ENCODE results near the gene CHRNG. TPM values are rescaled to one million over a fixed set of nuclear protein-coding genes. Genes with fewer than 3 reads are reported as not detected.

Gene CHRNG
- polyA plus RNA-seq, 4 donors, result 0.35 TPM; not detected in 3

DNA sequence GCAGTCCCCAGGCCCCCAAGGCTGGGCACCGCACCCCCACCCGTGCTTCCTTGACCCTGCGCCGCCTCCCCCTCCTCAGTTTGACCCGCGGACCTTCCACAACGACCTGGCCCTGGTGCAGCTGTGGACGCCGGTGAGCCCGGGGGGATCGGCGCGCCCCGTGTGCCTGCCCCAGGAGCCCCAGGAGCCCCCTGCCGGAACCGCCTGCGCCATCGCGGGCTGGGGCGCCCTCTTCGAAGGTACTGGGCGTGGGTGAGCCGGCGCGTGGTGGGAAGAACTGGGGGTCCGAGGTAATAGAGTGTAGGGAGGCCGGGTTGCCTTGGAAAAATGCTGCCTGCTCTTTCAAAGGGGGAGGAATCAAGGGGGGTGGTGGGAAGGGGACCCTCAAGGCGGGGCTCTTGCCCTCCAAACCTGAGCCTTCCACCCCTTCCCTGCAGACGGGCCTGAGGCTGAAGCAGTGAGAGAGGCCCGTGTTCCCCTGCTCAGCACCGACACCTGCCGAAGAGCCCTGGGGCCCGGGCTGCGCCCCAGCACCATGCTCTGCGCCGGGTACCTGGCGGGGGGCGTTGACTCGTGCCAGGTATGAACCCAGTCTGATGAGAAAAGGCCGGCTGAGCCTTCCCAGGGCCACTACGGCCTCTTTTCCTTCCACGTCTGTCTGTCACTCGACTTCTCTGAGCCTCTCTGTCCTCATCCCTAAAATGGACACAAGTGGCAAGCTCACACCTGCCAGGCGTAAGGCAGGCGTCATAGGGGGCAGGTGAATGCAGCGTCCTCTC lies 16.7 kb upstream of the CHRNG start:
- 14 to 23% (median 16%) methylated on average over 29 to 46 of the region's 46 CpGs for WGBS, 3 donors
- Histone ChIP-seq H3K9me3 (ENCODE audit: control insufficient read depth in 2 of 2, insufficient read depth in 1 of 2, low read depth in 1 of 2, low read length in 1 of 2) (no peaks in the 10 kb centered on the region), H3K4me3 (ENCODE audit: low read depth in 1 of 3, low read length in 3 of 3) (no peak overlapping the region), H3K36me3 (ENCODE audit: control insufficient read depth in 3 of 3, insufficient read depth in 2 of 3, low read depth in 1 of 3, low read length in 3 of 3) (no peaks in the 10 kb centered on the region), H3K27me3 (ENCODE audit: control insufficient read depth in 3 of 3, insufficient read depth in 3 of 3, low read length in 3 of 3) (peaks cover 15 to 54% (median 23%) of the 10 kb centered on the region in 3 donors), H3K4me1 (ENCODE audit: control insufficient read depth in 3 of 3, insufficient read depth in 2 of 3, low read depth in 1 of 3, low read length in 2 of 3) (peaks cover 0 to 10% (median 0%) of the 10 kb centered on the region in 3 donors), H3K27ac (ENCODE audit: low read depth in 1 of 3, low read length in 2 of 3) (no peak overlapping the region)
- no peak for FAIRE-seq
- peak in 1 of 2 donors; percentile 29 for DNase-seq

DNA sequence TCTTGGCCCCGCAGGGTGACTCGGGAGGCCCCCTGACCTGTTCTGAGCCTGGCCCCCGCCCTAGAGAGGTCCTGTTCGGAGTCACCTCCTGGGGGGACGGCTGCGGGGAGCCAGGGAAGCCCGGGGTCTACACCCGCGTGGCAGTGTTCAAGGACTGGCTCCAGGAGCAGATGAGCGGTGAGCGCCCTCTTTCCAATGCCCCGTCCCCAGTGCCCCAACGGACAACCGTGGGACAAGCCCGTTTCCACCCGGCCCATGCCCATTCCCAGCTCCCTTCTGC lies 16.1 kb upstream of the CHRNG start:
- Histone ChIP-seq H3K27ac (ENCODE audit: low read depth in 1 of 3, low read length in 2 of 3) (no peak overlapping the region), H3K9me3 (ENCODE audit: control insufficient read depth in 2 of 2, insufficient read depth in 1 of 2, low read depth in 1 of 2, low read length in 1 of 2) (no peaks in the 10 kb centered on the region), H3K4me1 (ENCODE audit: control insufficient read depth in 3 of 3, insufficient read depth in 2 of 3, low read depth in 1 of 3, low read length in 2 of 3) (peaks cover 0 to 7% (median 0%) of the 10 kb centered on the region in 3 donors), H3K36me3 (ENCODE audit: control insufficient read depth in 3 of 3, insufficient read depth in 2 of 3, low read depth in 1 of 3, low read length in 3 of 3) (no peaks in the 10 kb centered on the region), H3K4me3 (ENCODE audit: low read depth in 1 of 3, low read length in 3 of 3) (no peak overlapping the region), H3K27me3 (ENCODE audit: control insufficient read depth in 3 of 3, insufficient read depth in 3 of 3, low read length in 3 of 3) (peaks cover 15 to 55% (median 23%) of the 10 kb centered on the region in 3 donors)
- FAIRE-seq (no peak), DNase-seq (no peak)
- 14 to 18% (median 17%) methylated on average over 16 of the region's 16 CpGs for WGBS, 3 donors

DNA sequence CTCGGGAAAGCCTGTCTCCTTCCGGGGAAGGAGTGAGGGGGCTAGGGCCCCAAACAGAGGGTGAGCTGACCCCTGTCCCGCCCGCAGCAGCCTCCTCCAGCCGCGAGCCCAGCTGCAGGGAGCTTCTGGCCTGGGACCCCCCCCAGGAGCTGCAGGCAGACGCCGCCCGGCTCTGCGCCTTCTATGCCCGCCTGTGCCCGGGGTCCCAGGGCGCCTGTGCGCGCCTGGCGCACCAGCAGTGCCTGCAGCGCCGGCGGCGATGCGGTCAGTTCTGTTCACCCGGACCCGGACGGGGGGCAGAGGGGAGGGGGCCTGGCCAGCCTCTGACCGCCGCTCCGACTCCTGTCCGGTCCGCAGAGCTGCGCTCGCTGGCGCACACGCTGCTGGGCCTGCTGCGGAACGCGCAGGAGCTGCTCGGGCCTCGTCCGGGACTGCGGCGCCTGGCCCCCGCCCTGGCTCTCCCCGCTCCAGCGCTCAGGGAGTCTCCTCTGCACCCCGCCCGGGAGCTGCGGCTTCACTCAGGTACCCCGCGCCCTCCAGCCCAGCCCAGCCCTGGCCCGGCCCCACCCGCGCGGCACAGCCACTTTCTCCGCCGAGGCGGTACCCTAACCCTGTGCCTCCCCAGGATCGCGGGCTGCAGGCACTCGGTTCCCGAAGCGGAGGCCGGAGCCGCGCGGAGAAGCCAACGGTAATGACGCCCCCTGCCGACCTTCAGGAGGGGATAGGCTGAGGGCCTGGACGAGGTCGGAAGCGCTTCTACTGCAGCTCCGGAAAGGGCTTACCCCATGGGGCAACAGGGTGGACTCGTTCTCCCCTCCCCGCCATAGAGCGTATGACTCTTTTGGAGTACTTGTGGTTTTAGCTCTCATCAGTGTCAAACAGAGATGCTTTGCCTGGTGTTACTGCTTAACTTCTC lies 15.6 kb upstream of the CHRNG start:
- Histone ChIP-seq H3K4me1 (ENCODE audit: control insufficient read depth in 3 of 3, insufficient read depth in 2 of 3, low read depth in 1 of 3, low read length in 2 of 3) (peaks cover 0 to 7% (median 0%) of the 10 kb centered on the region in 3 donors), H3K4me3 (ENCODE audit: low read depth in 1 of 3, low read length in 3 of 3) (no peak overlapping the region), H3K27ac (ENCODE audit: low read depth in 1 of 3, low read length in 2 of 3) (no peak overlapping the region), H3K9me3 (ENCODE audit: control insufficient read depth in 2 of 2, insufficient read depth in 1 of 2, low read depth in 1 of 2, low read length in 1 of 2) (no peaks in the 10 kb centered on the region), H3K27me3 (ENCODE audit: control insufficient read depth in 3 of 3, insufficient read depth in 3 of 3, low read length in 3 of 3) (peaks cover 15 to 54% (median 23%) of the 10 kb centered on the region in 3 donors), H3K36me3 (ENCODE audit: control insufficient read depth in 3 of 3, insufficient read depth in 2 of 3, low read depth in 1 of 3, low read length in 3 of 3) (no peaks in the 10 kb centered on the region)
- DNase-seq (peak; percentile 11 to 62), FAIRE-seq (no peak)
- WGBS, 3 donors, result 1 to 3% (median 2%) methylated on average over 48 to 75 of the region's 75 CpGs

DNA sequence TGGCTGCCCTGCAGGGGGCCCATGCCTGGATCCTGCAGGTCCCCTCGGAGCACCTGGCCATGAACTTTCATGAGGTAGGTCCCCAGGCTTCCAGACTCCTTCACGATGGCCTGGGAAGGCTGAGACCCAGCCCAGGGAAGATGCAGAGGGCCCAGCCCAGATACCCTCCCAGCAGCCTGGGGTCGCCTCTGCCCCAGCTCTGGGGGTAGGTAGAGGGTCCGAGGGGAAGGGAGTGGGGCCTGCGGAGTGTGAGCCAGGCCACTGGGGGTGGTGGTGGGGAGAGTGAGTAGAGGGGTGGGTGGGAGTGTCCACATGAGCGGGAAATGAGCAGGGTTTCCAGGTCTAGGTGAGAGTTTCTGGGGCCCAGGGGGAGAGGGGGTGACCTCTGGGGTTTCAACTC lies 14.7 kb upstream of the CHRNG start:
- Histone ChIP-seq H3K36me3 (ENCODE audit: control insufficient read depth in 3 of 3, insufficient read depth in 2 of 3, low read depth in 1 of 3, low read length in 3 of 3) (no peaks in the 10 kb centered on the region), H3K9me3 (ENCODE audit: control insufficient read depth in 2 of 2, insufficient read depth in 1 of 2, low read depth in 1 of 2, low read length in 1 of 2) (no peaks in the 10 kb centered on the region), H3K27me3 (ENCODE audit: control insufficient read depth in 3 of 3, insufficient read depth in 3 of 3, low read length in 3 of 3) (peaks cover 15 to 49% (median 23%) of the 10 kb centered on the region in 3 donors), H3K4me3 (ENCODE audit: low read depth in 1 of 3, low read length in 3 of 3) (no peak overlapping the region), H3K27ac (ENCODE audit: low read depth in 1 of 3, low read length in 2 of 3) (no peak overlapping the region), H3K4me1 (ENCODE audit: control insufficient read depth in 3 of 3, insufficient read depth in 2 of 3, low read depth in 1 of 3, low read length in 2 of 3) (peaks cover 0 to 7% (median 0%) of the 10 kb centered on the region in 3 donors)
- WGBS, 3 donors, result 66 to 76% (median 71%) methylated on average over 5 to 6 of the region's 6 CpGs
- FAIRE-seq, result no peak
- no peak for DNase-seq

DNA sequence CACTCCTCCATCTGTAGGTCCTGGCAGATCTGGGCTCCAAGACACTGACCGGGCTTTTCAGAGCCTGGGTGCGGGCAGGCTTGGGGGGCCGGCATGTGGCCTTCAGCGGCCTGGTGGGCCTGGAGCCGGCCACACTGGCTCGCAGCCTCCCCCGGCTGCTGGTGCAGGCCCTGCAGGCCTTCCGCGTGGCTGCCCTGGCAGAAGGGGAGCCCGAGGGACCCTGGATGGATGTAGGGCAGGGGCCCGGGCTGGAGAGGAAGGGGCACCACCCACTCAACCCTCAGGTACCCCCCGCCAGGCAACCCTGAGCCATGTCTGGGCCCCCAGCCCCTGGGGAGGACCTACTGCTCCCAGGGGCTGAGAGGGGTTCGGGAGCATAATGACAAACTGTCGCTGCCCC lies 14.3 kb upstream of the CHRNG start:
- Histone ChIP-seq H3K9me3 (ENCODE audit: control insufficient read depth in 2 of 2, insufficient read depth in 1 of 2, low read depth in 1 of 2, low read length in 1 of 2) (no peaks in the 10 kb centered on the region), H3K27me3 (ENCODE audit: control insufficient read depth in 3 of 3, insufficient read depth in 3 of 3, low read length in 3 of 3) (peaks cover 15 to 47% (median 21%) of the 10 kb centered on the region in 3 donors), H3K27ac (ENCODE audit: low read depth in 1 of 3, low read length in 2 of 3) (no peak overlapping the region), H3K36me3 (ENCODE audit: control insufficient read depth in 3 of 3, insufficient read depth in 2 of 3, low read depth in 1 of 3, low read length in 3 of 3) (no peaks in the 10 kb centered on the region), H3K4me1 (ENCODE audit: control insufficient read depth in 3 of 3, insufficient read depth in 2 of 3, low read depth in 1 of 3, low read length in 2 of 3) (peaks cover 0 to 7% (median 0%) of the 10 kb centered on the region in 3 donors), H3K4me3 (ENCODE audit: low read depth in 1 of 3, low read length in 3 of 3) (no peak overlapping the region)
- DNase-seq (no peak), FAIRE-seq (no peak)
- WGBS, 3 donors, result 86 to 89% (median 88%) methylated on average over 10 to 14 of the region's 14 CpGs

DNA sequence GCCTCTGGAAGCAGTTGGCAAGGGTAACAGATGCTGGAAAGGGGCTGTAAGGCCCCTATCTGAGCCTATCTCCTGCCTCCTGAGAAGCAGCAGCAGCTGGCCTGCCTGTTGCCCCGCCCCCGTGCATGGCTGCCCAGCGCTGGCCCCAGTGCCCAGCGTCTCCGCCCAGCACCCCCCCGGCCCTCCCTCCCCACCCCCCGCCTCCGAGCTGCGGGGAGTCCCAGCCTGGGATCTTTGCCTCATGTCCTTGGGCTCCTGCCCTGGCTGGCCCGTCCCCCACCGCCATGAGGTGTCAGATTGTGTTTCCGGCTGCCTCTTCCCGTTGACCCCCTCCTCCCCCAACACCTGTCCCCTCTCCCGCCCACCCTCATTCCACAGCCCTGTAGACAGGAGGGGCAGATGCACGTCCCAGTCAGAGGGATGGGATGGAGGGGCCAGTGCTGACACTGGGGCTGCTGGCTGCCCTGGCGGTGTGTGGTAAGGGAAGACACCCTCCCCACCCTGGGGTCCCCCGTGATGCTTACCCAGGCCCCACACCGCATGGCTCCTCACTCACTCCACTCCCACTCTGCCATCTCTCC lies 13.6 kb upstream of the CHRNG start, which contains the start of gene CHRND:
Gene CHRND, plus strand, starts transcription at position 370 of the 581 bp plus-strand sequence. Its CDS starts 56 bp downstream, at position 426.
- no peak within 1 kb of the TSS for H3K4me3 ChIP-seq (ENCODE audit: low read depth in 1 of 3, low read length in 3 of 3)
- peaks cover 15 to 42% (median 17%) of the 10 kb centered on the region in 3 donors for H3K27me3 ChIP-seq (ENCODE audit: control insufficient read depth in 3 of 3, insufficient read depth in 3 of 3, low read length in 3 of 3)
- DNase-seq, result peak in 1 of 2 donors; percentile 45
- 17 to 35% (median 18%) methylated on average over 5 to 18 of the region's 18 CpGs for WGBS, 3 donors
- no peaks in the 10 kb centered on the region for H3K9me3 ChIP-seq (ENCODE audit: control insufficient read depth in 2 of 2, insufficient read depth in 1 of 2, low read depth in 1 of 2, low read length in 1 of 2)
- H3K4me1 ChIP-seq (ENCODE audit: control insufficient read depth in 3 of 3, insufficient read depth in 2 of 3, low read depth in 1 of 3, low read length in 2 of 3), result peaks cover 0 to 7% (median 0%) of the 10 kb centered on the region in 3 donors
- no peak within 1 kb of the TSS for H3K27ac ChIP-seq (ENCODE audit: low read depth in 1 of 3, low read length in 2 of 3)
- H3K36me3 ChIP-seq (ENCODE audit: control insufficient read depth in 3 of 3, insufficient read depth in 2 of 3, low read depth in 1 of 3, low read length in 3 of 3), result no peaks in the 10 kb centered on the region
- FAIRE-seq, result no peak

DNA sequence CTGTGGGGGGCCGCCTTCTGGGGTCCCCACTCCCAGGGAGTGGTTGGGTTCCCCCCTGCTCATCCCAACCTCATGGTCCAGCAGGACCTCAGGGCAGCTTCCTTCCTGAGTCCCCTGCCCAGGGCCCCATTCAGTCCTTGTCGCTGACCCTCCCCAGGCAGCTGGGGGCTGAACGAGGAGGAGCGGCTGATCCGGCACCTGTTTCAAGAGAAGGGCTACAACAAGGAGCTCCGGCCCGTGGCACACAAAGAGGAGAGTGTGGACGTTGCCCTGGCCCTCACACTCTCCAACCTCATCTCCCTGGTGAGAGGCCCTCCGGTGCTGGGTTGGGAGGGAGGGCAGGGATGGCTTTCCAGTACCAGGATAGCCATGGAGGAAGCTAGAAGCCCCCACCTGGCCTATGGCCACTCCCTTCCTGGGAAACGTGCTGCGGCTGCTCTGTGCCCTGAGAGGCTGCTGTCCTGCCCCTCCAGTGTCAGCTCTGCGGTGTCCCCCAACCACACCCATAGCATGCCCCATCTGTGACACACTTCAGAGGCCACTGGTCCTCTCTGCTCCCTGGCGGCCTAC lies 13.0 kb upstream of the CHRNG start:
- WGBS, 3 donors, result 33 to 64% (median 44%) methylated on average over 12 to 13 of the region's 13 CpGs
- H3K4me1 ChIP-seq (ENCODE audit: control insufficient read depth in 3 of 3, insufficient read depth in 2 of 3, low read depth in 1 of 3, low read length in 2 of 3), result peaks cover 0 to 7% (median 0%) of the 10 kb centered on the region in 3 donors
- peaks cover 15 to 38% (median 17%) of the 10 kb centered on the region in 3 donors for H3K27me3 ChIP-seq (ENCODE audit: control insufficient read depth in 3 of 3, insufficient read depth in 3 of 3, low read length in 3 of 3)
- H3K4me3 ChIP-seq (ENCODE audit: low read depth in 1 of 3, low read length in 3 of 3), result no peak overlapping the region
- H3K36me3 ChIP-seq (ENCODE audit: control insufficient read depth in 3 of 3, insufficient read depth in 2 of 3, low read depth in 1 of 3, low read length in 3 of 3), result no peaks in the 10 kb centered on the region
- no peaks in the 10 kb centered on the region for H3K9me3 ChIP-seq (ENCODE audit: control insufficient read depth in 2 of 2, insufficient read depth in 1 of 2, low read depth in 1 of 2, low read length in 1 of 2)
- FAIRE-seq (no peak), DNase-seq (no peak)
- H3K27ac ChIP-seq (ENCODE audit: low read depth in 1 of 3, low read length in 2 of 3), result no peak overlapping the region

Data from small intestine (tissue), 7 donors.